ENCODE results near the gene LGR6. TPM values are rescaled to one million over a fixed set of nuclear protein-coding genes. Genes with fewer than 3 reads are reported as not detected.

The LGR6 gene
- total RNA-seq, 2 experiments from 2014 or later = 0.08 TPM; not detected in 1

GRCh38 chr1:202281316-202282024 is 87.9 kb downstream of the LGR6 start:
- Mint-ChIP-seq H3K27ac (no peak overlapping the region), H3K9me3 (no peaks in the 10 kb centered on the region), H3K36me3 (ENCODE audit: low read depth) (no peaks in the 10 kb centered on the region), H3K27me3 (peaks cover 5% of the 10 kb centered on the region), H3K4me3 (no peak overlapping the region), H3K4me1 (peaks cover 9% of the 10 kb centered on the region)
- POLR2A ChIA-PET = interaction anchor here (1.1 kb wide), 1 partner anchor 12 kb away, joined by 3 read pairs; no protein-coding TSS in a partner anchor
- CTCF ChIA-PET = no interaction called here
- DNase-seq = no peak

GRCh38 chr1:202282025-202282371 is 88.4 kb downstream of the LGR6 start:
- H3K27ac Mint-ChIP-seq = no peak overlapping the region
- H3K9me3 Mint-ChIP-seq = no peaks in the 10 kb centered on the region
- peaks cover 5% of the 10 kb centered on the region for H3K27me3 Mint-ChIP-seq
- H3K4me3 Mint-ChIP-seq = no peak overlapping the region
- H3K36me3 Mint-ChIP-seq (ENCODE audit: low read depth) = no peaks in the 10 kb centered on the region
- peaks cover 9% of the 10 kb centered on the region for H3K4me1 Mint-ChIP-seq
- CTCF ChIA-PET = no interaction called here
- DNase-seq = no peak
- POLR2A ChIA-PET = interaction anchor here (1.1 kb wide), 1 partner anchor 12 kb away, joined by 3 read pairs; no protein-coding TSS in a partner anchor

- Mint-ChIP-seq H3K4me1 (peaks cover 9% of the 10 kb centered on the region), H3K27ac (no peak overlapping the region), H3K27me3 (peaks cover 9% of the 10 kb centered on the region), H3K4me3 (no peak overlapping the region), H3K36me3 (ENCODE audit: low read depth) (no peaks in the 10 kb centered on the region), H3K9me3 (no peaks in the 10 kb centered on the region)
- DNase-seq = no peak
- POLR2A ChIA-PET = interaction anchor here (1.1 kb wide), 1 partner anchor 11 kb away, joined by 3 read pairs; no protein-coding TSS in a partner anchor
- CTCF ChIA-PET = interaction anchor here (1.2 to 1.3 kb wide), 2 partner anchors 33 to 90 kb away, joined by 3 read pairs; no protein-coding TSS in a partner anchor
These were observed 89.1 kb downstream of the LGR6 start for GRCh38 chr1:202282596-202283283.

GRCh38 chr1:202283379-202283844 is 89.8 kb downstream of the LGR6 start:
- Mint-ChIP-seq H3K27ac (no peak overlapping the region), H3K36me3 (ENCODE audit: low read depth) (no peaks in the 10 kb centered on the region), H3K4me3 (no peak overlapping the region), H3K27me3 (peaks cover 10% of the 10 kb centered on the region), H3K4me1 (peaks cover 9% of the 10 kb centered on the region), H3K9me3 (no peaks in the 10 kb centered on the region)
- DNase-seq = no peak
- CTCF ChIA-PET = interaction anchor here (1.2 to 1.3 kb wide), 2 partner anchors 32 to 90 kb away, joined by 3 read pairs; no protein-coding TSS in a partner anchor
- POLR2A ChIA-PET = no interaction called here

- DNase-seq = no peak
- Mint-ChIP-seq H3K9me3 (no peaks in the 10 kb centered on the region), H3K4me1 (peaks cover 9% of the 10 kb centered on the region), H3K27ac (no peak overlapping the region), H3K36me3 (ENCODE audit: low read depth) (no peaks in the 10 kb centered on the region), H3K4me3 (no peak overlapping the region), H3K27me3 (peaks cover 13% of the 10 kb centered on the region)
- CTCF ChIA-PET = no interaction called here
- POLR2A ChIA-PET = no interaction called here
These were observed 90.4 kb downstream of the LGR6 start for GRCh38 chr1:202283991-202284390.

- Mint-ChIP-seq H3K27ac (no peak overlapping the region), H3K4me1 (peaks cover 9% of the 10 kb centered on the region), H3K27me3 (peaks cover 16% of the 10 kb centered on the region), H3K4me3 (no peak overlapping the region), H3K9me3 (no peaks in the 10 kb centered on the region), H3K36me3 (ENCODE audit: low read depth) (no peaks in the 10 kb centered on the region)
- POLR2A ChIA-PET = no interaction called here
- CTCF ChIA-PET = no interaction called here
- no peak for DNase-seq
These were observed 92.3 kb downstream of the LGR6 start for GRCh38 chr1:202285908-202286307.

GRCh38 chr1:202286622-202287097 is 93.1 kb downstream of the LGR6 start:
- no peaks in the 10 kb centered on the region for H3K36me3 Mint-ChIP-seq (ENCODE audit: low read depth)
- ChIA-PET CTCF (no interaction called here), POLR2A (no interaction called here)
- H3K4me1 Mint-ChIP-seq = peaks cover 9% of the 10 kb centered on the region
- no peak for DNase-seq
- H3K27me3 Mint-ChIP-seq = peaks cover 16% of the 10 kb centered on the region
- no peak overlapping the region for H3K4me3 Mint-ChIP-seq
- no peaks in the 10 kb centered on the region for H3K9me3 Mint-ChIP-seq
- no peak overlapping the region for H3K27ac Mint-ChIP-seq

- Mint-ChIP-seq H3K4me3 (no peak overlapping the region), H3K9me3 (no peaks in the 10 kb centered on the region), H3K36me3 (ENCODE audit: low read depth) (no peaks in the 10 kb centered on the region), H3K27me3 (peaks cover 16% of the 10 kb centered on the region), H3K27ac (no peak overlapping the region), H3K4me1 (peaks cover 9% of the 10 kb centered on the region)
- CTCF ChIA-PET = no interaction called here
- POLR2A ChIA-PET = no interaction called here
- no peak for DNase-seq
These were observed 93.6 kb downstream of the LGR6 start for GRCh38 chr1:202287196-202287595.

- Mint-ChIP-seq H3K4me1 (peaks cover 9% of the 10 kb centered on the region), H3K9me3 (no peaks in the 10 kb centered on the region), H3K27me3 (peaks cover 17% of the 10 kb centered on the region), H3K36me3 (ENCODE audit: low read depth) (no peaks in the 10 kb centered on the region), H3K27ac (no peak overlapping the region), H3K4me3 (no peak overlapping the region)
- ChIA-PET POLR2A (no interaction called here), CTCF (no interaction called here)
- DNase-seq = no peak
These were observed 94.6 kb downstream of the LGR6 start for GRCh38 chr1:202288177-202288576.

GRCh38 chr1:202289009-202289408 is 95.4 kb downstream of the LGR6 start:
- no peak overlapping the region for H3K4me3 Mint-ChIP-seq
- H3K9me3 Mint-ChIP-seq = no peaks in the 10 kb centered on the region
- H3K27me3 Mint-ChIP-seq = peaks cover 17% of the 10 kb centered on the region
- ChIA-PET POLR2A (no interaction called here), CTCF (interaction anchor here (1.3 kb wide), 2 partner anchors 15 to 96 kb away, joined by 3 to 4 read pairs; partner anchors contain the start of gene LGR6)
- no peaks in the 10 kb centered on the region for H3K36me3 Mint-ChIP-seq (ENCODE audit: low read depth)
- DNase-seq = no peak
- peaks cover 2% of the 10 kb centered on the region for H3K4me1 Mint-ChIP-seq
- no peak overlapping the region for H3K27ac Mint-ChIP-seq

GRCh38 chr1:202291001-202291400 is 97.4 kb downstream of the LGR6 start:
- Mint-ChIP-seq H3K27ac (no peak overlapping the region), H3K36me3 (ENCODE audit: low read depth) (no peaks in the 10 kb centered on the region), H3K9me3 (no peaks in the 10 kb centered on the region), H3K27me3 (peaks cover 17% of the 10 kb centered on the region), H3K4me3 (no peak overlapping the region), H3K4me1 (peaks cover 14% of the 10 kb centered on the region)
- ChIA-PET CTCF (interaction anchor here (1.3 to 1.5 kb wide), 3 partner anchors 53 to 102 kb away, joined by 3 read pairs; no protein-coding TSS in a partner anchor), POLR2A (no interaction called here)
- DNase-seq = no peak

- H3K27ac Mint-ChIP-seq = no peak overlapping the region
- no peaks in the 10 kb centered on the region for H3K9me3 Mint-ChIP-seq
- no peak for DNase-seq
- peaks cover 17% of the 10 kb centered on the region for H3K27me3 Mint-ChIP-seq
- ChIA-PET POLR2A (no interaction called here), CTCF (no interaction called here)
- no peaks in the 10 kb centered on the region for H3K36me3 Mint-ChIP-seq (ENCODE audit: low read depth)
- H3K4me3 Mint-ChIP-seq = no peak overlapping the region
- peaks cover 19% of the 10 kb centered on the region for H3K4me1 Mint-ChIP-seq
These were observed 98.5 kb downstream of the LGR6 start for GRCh38 chr1:202291961-202292712.

GRCh38 chr1:202292773-202293172 is 99.2 kb downstream of the LGR6 start:
- Mint-ChIP-seq H3K27ac (no peak overlapping the region), H3K4me1 (peaks cover 19% of the 10 kb centered on the region), H3K36me3 (ENCODE audit: low read depth) (no peaks in the 10 kb centered on the region), H3K27me3 (peaks cover 13% of the 10 kb centered on the region), H3K9me3 (no peaks in the 10 kb centered on the region), H3K4me3 (no peak overlapping the region)
- ChIA-PET POLR2A (no interaction called here), CTCF (no interaction called here)
- no peak for DNase-seq

Measured in activated CD4-positive, alpha-beta memory T cell treated with anti-CD3 and anti-CD28 coated beads, Interleukin-2, amount 10 ng/mL, durations not matched to agents 7 days and 5 days (primary cell).